VCaP (cell line): ENCODE data around the gene MRPL48.
"Not testable (repeated sequence)": the region's sequence is repeated elsewhere in the genome, so short reads cannot be mapped to it uniquely, and the experiment has no call there.

ENCODE experiments used
- H3K27ac ChIP-seq: fragments of 450-650 bp; 2 replicates; pipeline ENCODE4 v1.5.1; 2017
- TF ChIP-seq, protein P1 (sequence below): fragments of 450-650 bp; conservative IDR thresholded peaks from 2 replicates; pipeline ENCODE4 v1.5.1; 2017; ENCODE audit warnings: mild to moderate bottlenecking, moderate library complexity

The MRPL48 gene

DNA sequence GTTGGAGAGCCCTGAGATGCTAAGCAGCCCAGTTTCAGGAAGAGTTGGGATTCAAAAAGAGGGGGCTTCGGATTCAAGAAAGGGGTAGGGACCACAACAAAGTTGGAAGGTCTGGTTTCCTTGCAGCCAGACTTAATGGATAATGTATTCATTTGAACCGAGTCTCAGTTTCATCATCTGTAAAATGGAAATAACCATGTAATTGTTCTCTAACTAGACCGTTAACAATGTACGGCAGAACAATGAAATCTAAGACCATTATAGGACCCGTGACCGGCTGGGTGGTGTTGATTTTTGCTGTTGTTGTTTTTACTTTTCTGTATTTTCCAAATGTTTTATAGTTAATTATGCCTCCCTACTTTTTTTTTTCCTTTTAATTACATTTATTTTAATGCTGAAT is 6.4 kb upstream of the MRPL48 start:
- TF ChIP-seq, protein P1, sequence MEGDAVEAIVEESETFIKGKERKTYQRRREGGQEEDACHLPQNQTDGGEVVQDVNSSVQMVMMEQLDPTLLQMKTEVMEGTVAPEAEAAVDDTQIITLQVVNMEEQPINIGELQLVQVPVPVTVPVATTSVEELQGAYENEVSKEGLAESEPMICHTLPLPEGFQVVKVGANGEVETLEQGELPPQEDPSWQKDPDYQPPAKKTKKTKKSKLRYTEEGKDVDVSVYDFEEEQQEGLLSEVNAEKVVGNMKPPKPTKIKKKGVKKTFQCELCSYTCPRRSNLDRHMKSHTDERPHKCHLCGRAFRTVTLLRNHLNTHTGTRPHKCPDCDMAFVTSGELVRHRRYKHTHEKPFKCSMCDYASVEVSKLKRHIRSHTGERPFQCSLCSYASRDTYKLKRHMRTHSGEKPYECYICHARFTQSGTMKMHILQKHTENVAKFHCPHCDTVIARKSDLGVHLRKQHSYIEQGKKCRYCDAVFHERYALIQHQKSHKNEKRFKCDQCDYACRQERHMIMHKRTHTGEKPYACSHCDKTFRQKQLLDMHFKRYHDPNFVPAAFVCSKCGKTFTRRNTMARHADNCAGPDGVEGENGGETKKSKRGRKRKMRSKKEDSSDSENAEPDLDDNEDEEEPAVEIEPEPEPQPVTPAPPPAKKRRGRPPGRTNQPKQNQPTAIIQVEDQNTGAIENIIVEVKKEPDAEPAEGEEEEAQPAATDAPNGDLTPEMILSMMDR = no peak
- no peak overlapping the region for H3K27ac ChIP-seq

- TF ChIP-seq, protein P1 = no peak
- H3K27ac ChIP-seq = no peak overlapping the region; the same call in 1 of the 2 replicates
Observed at GRCh38 chr11:73783483-73784020, 4.1 kb upstream of the MRPL48 start.

DNA sequence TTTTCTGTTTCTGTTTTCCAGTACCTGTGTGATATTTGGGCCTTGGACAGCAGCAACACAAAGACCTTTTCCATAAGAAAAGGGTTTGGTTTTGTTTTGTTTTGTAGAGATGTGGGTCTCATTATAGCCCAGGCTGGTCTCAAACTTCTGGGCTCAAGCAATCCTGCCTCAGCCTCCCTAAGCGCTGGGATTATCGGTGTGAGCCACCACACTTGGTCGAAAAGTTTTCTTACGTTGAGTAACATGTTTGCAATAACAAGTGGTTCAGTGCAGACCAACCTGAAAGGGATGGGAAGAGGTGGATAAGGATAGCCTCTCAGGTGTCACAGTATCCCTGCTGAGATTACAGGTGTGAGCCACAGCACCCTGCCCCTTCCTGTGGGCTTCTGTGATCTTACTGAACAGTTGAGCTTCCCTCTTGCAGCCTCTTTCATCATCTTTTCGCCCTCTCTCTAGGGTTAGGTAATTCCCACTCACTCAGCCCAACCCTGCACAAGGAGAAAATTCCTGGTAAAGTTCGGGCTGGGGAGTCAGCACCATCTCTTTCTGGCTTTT is 3.5 kb upstream of the MRPL48 start:
- no peak overlapping the region; the same call in 1 of the 2 replicates for H3K27ac ChIP-seq
- TF ChIP-seq, protein P1 = no peak

DNA sequence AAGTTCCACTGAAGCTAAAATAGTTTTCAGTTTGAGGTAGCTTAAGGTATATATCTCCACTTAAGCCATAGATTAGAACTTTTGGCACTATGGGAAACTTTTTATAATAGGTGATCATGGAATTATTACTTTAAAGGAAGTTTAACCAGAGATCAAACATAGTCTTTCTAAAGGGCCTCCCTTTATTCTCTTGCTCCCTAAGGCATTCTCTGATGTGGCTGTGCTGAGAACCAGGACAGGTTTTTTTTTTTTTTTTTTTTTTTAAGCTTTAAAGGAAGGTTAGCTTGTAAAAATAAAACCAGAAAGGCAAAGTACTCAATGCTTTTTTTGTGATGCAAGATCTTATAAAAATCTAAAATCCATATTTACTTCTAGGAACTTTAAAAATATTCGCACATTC is 2.9 kb upstream of the MRPL48 start:
- TF ChIP-seq, protein P1 = no peak
- no peak overlapping the region; the same call in 1 of the 2 replicates for H3K27ac ChIP-seq

DNA sequence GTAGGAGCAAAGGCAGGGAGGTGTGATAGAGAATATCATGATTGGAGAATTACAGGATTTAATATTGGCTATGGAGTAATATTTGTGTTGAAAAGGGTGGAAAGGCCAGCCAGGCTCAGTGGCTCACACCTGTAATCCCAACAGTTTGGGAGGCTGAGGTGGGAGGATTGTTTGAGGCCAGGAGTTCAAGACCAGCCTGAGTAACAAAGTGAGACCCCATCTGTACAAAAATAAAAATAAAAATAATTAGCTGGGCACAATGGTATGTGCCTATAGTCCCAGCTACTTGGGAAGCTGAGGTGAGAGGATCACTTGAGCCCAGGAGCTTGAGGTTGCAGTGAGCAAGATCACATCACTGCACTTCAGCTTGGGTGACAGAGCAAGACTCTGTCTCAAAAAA is 2.2 kb upstream of the MRPL48 start:
- not testable (repeated sequence) for H3K27ac ChIP-seq

DNA sequence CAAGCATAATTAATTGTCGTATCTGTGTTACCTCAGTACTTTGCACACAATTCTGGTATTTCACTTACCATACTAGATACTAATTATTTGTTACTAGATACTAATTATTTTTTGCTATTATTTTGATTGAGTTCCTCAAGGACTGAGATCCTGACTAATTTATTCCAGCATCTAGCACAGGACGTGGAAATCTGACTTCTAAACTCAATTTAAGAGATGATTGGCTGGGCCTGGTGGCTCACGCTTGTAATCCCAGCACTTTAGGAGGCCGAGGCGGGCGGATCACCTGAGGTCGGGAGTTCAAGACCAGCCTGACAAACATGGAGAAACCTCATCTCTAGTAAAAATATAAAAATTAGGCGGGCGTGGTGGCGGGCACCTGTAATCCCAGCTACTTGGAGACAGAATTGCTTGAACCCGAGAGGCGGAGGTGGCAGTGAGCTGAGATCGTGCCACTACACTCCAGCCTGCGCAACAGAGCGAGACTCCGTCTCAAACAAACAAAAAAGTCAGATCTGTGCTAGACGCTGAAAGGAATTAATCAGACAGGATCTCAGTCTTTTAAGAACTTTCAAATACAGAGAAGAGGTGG is 527 bp upstream of the MRPL48 start:
- H3K27ac ChIP-seq = peak overlapping the region; percentile 99
- TF ChIP-seq, protein P1 = no peak

- H3K27ac ChIP-seq = peak overlapping the region; percentile 99
Observed at GRCh38 chr11:73789279-73789670, 1.6 kb downstream of the MRPL48 start.

GRCh38 chr11:73792584-73792983 is 4.9 kb downstream of the MRPL48 start:
- peak overlapping the region; percentile 62 for H3K27ac ChIP-seq
- TF ChIP-seq, protein P1 = no peak

More at GRCh38 chr11:73789279-73789670, 1.6 kb downstream of the MRPL48 start:
- TF ChIP-seq, protein P1 = no peak
